RWPE1 (cell line): ENCODE data around the gene KRTAP5-8.
A peak's percentile ranks its signal among the peaks of the same experiment; 100 is the strongest.
"Not testable (repeated sequence)": the region's sequence is repeated elsewhere in the genome, so short reads cannot be mapped to it uniquely, and the experiment has no call there.

ENCODE experiments used
- CTCF ChIA-PET: fragments of 350-600 bp; sonication (Branson Sonifier 250); formaldehyde crosslinking; extraction: SDS; loops from one replicate; lab custom pipeline; 2021; lab: Yijun Ruan, JAX
- POLR2A ChIA-PET: fragments of 400-600 bp; formaldehyde crosslinking; extraction: SDS; loops from one replicate; lab custom pipeline; 2020; ENCODE audit warnings: antibody characterized with exemption; ENCODE audit not compliant: low non-redundant PET; lab: Yijun Ruan, JAX
- DNase-seq: peaks from one replicate; pipeline ENCODE4 v3.0.0; 2012; ENCODE audit warnings: low spot score
- H3K27ac ChIP-seq: fragments of 450-650 bp; 2 replicates; pipeline ENCODE4 v1.5.1; 2017
- TF ChIP-seq, protein P1 (sequence below): fragments of 450-650 bp; conservative IDR thresholded peaks from 2 replicates; pipeline ENCODE4 v1.5.1; 2017; ENCODE audit warnings: low read depth, mild to moderate bottlenecking

The KRTAP5-8 gene, protein sequence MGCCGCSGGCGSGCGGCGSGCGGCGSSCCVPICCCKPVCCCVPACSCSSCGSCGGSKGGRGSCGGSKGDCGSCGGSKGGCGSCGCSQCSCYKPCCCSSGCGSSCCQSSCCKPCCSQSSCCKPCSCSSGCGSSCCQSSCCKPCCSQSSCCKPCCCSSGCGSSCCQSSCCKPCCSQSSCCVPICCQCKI

DNA sequence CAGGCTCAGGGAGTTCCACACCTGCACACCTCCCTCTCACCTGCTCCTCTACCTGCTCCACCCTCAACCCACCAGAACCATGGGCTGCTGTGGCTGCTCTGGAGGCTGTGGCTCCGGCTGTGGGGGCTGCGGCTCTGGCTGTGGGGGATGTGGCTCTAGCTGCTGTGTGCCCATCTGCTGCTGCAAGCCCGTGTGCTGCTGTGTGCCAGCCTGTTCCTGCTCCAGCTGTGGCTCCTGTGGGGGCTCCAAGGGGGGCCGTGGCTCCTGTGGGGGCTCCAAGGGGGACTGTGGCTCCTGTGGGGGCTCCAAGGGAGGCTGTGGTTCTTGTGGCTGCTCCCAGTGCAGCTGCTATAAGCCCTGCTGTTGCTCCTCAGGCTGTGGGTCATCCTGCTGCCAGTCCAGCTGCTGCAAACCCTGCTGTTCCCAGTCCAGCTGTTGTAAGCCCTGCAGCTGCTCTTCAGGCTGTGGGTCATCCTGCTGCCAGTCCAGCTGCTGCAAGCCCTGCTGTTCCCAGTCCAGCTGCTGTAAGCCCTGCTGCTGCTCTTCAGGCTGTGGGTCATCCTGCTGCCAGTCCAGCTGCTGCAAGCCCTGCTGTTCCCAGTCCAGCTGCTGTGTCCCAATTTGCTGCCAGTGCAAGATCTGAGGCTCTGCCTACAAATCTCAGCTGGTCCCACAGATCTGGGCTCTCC lies at the start of gene KRTAP5-8:
Gene KRTAP5-8, plus strand, starts transcription at position 49 of the 689 bp plus-strand sequence. Its CDS starts 31 bp downstream, at position 80.
- H3K27ac ChIP-seq, POLR2A ChIA-PET, DNase-seq: not testable (repeated sequence)
- CTCF ChIA-PET: interaction anchor here (0.7 kb wide), 1 partner anchor 16 kb away, joined by 6 read pairs; no protein-coding TSS in a partner anchor

DNA sequence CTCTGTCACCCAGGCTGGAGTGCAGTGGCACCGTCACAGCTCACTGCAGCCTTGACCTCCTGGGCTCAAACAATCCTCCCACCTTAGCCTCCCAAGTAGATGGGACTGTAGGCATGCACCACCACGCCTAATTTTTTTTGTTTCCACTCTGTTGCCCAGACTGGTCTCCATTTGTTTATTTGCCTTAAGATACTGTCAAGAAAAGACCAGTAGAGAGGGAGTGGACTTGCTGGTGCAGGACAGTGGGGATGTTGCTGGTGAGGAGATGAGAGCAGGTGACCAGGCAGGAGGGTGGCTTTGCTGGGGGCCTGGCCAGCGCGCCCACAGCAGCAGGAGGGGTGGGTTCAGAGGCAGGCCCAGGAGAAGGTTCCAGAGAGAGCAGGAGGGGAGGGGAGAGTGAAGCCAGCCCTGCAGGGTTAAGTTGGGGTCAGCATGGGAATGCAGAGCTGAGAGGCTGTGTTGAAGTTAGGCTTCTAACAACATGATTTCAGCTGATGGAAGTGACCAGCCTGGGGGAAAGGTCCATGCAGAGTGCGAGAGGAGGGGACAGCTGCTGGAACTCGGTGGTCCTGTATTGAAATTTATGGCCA lies 49.0 kb upstream of the KRTAP5-8 start:
- DNase-seq: no peak
- TF ChIP-seq, protein P1, sequence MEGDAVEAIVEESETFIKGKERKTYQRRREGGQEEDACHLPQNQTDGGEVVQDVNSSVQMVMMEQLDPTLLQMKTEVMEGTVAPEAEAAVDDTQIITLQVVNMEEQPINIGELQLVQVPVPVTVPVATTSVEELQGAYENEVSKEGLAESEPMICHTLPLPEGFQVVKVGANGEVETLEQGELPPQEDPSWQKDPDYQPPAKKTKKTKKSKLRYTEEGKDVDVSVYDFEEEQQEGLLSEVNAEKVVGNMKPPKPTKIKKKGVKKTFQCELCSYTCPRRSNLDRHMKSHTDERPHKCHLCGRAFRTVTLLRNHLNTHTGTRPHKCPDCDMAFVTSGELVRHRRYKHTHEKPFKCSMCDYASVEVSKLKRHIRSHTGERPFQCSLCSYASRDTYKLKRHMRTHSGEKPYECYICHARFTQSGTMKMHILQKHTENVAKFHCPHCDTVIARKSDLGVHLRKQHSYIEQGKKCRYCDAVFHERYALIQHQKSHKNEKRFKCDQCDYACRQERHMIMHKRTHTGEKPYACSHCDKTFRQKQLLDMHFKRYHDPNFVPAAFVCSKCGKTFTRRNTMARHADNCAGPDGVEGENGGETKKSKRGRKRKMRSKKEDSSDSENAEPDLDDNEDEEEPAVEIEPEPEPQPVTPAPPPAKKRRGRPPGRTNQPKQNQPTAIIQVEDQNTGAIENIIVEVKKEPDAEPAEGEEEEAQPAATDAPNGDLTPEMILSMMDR: no peak
- ChIA-PET POLR2A (no interaction called here), CTCF (interaction anchor here (0.5 kb wide), 1 partner anchor 26 kb away, joined by 4 read pairs; no protein-coding TSS in a partner anchor)
- 0 out of 2 replicates have a peak overlapping the region, but pooled peaks have one; percentile 10 for H3K27ac ChIP-seq

DNA sequence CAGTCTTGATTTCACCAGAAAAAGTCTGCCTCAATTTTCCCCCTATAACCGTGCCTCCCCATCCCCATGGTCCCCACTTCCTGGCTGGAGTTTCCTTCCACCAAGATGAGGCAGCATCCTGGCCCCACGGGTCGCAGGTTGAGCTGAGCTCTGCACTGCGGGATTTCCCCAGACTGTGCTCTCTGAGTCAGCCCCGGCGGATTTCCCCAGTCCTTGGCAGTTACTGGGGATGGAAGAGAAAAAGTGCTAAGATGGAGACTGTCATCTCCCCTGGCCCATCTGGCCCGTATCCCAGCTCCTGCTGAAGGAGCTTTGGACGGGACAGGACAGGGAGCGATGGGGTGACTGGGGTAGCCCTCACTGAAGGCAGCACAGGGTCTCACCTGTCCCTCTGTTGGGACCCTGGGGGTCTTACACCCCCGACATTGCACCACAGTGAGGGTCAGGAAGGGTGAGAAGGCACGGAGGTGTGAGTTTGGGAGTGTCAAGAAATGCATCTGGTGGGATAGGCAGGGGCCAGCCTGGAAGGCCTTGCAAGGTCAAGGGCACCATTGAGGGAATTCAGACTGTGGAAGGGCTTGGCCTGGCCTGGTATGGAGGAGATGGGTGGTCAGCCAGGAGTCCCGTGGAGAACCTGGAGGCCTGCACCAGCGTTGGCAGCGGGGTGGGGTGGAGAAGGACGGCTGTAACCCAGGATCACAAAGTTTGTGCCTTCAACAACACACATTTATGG lies 48.3 kb upstream of the KRTAP5-8 start:
- TF ChIP-seq, protein P1: no peak
- H3K27ac ChIP-seq: no peak overlapping the region
- CTCF ChIA-PET: interaction anchor here (0.6 kb wide), 1 partner anchor 50 kb away, joined by 4 read pairs; no protein-coding TSS in a partner anchor
- DNase-seq: peak; percentile 11
- POLR2A ChIA-PET: no interaction called here

DNA sequence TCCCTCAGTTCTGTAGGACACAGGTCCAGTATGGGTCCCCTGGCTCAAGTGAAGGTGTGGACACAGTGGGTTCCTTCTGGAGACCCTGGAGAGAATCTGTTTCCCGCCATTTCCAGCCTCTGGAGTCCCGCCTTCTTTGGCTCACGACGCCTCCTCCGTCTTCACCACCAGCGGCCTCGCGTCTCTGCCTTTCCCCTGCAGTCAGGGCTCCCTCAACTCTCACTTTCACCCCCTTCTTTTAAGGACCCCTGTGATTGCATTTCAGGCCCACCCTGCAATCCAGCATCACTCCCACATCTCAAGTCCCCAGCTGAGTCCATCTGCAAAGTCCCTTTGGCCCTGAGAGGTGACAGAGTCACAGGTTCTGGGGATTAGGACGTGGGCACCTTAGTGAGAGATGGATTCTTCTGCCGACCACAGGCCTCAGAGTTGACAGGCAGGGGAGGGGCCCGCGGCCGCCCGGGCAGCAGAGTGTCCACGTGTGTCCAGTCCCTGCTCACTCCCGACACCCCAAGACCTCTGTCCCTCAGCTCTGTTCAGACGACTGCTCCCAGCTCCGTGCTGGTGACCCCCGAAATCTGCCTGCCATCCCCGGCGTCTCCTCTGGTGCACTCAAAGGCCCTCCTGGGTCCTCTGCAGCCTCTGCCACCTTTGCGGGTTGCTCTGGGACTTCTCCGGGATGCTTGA lies 47.6 kb upstream of the KRTAP5-8 start:
- TF ChIP-seq, protein P1: no peak
- no peak for DNase-seq
- H3K27ac ChIP-seq: no peak overlapping the region
- ChIA-PET CTCF (no interaction called here), POLR2A (no interaction called here)

DNA sequence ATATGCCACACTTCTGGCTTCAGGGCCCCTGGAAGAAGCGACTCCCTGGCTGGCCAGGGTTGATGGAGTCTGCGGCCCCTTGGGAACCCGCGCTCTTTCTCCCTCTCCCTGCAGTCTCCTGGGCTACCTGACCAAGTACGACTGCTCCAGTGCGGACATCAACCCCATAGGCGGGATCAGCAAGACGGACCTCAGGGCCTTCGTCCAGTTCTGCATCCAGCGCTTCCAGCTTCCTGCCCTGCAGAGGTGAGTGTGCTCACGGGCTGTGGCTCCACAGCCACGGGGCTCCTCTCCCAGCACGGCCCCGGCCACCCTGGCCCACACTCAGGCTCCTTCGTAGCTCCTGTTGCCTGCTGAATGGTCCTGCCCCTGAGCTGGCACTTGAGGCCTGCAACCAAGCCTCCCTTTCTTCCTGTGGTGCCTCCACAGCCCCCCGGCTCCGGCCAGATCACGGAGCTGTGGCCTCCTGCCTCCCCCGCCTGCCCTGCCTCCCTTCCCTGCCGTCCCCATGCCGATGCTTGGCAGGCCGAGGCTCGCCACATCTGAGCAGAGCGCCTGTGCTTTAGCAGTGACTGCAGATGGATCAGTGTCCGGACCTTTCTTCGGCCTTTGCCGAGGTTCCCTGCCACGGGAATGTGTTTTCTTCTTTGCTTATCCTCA lies 47.0 kb upstream of the KRTAP5-8 start:
- TF ChIP-seq, protein P1: no peak
- ChIA-PET CTCF (no interaction called here), POLR2A (no interaction called here)
- no peak overlapping the region for H3K27ac ChIP-seq
- DNase-seq: no peak

DNA sequence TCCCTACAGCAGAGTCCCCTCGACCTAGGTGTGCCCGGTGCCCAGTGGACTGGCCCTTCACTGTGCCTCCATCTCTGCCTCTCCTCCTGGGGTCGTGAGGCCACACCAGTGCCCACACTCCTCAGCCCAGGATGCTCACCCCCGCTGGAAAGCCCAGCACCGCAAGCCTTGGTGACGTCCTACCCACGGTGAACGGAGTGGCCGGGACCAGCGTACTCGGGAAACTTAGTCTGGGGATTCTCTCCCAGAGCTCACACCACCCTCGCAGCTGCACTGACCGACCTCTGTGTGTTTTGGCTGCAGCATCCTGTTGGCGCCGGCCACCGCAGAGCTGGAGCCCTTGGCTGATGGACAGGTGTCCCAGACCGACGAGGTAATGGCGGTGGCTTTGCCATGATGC lies 46.3 kb upstream of the KRTAP5-8 start:
- CTCF ChIA-PET: no interaction called here
- DNase-seq: no peak

More for the DNA sequence above, 46.3 kb upstream of the KRTAP5-8 start:
- TF ChIP-seq, protein P1: no peak
- POLR2A ChIA-PET: no interaction called here
- H3K27ac ChIP-seq: no peak overlapping the region
